Stimulated activated CD4-positive, alpha-beta T cell treated with anti-CD3 and anti-CD28 coated beads, Interleukin-15, amount 100 ng/mL, for 1 hour (primary cell): ENCODE results near the gene ETDA.
A peak's percentile ranks its signal among the peaks of the same experiment; 100 is the strongest.
"Not testable (repeated sequence)": the region's sequence is repeated elsewhere in the genome, so short reads cannot be mapped to it uniquely, and the experiment has no call there.

Experiments
- DNase-seq, 2 donors: peaks; one replicate each; pipeline ENCODE4 v3.0.0-alpha.2; 2020; ENCODE audit warnings: low read depth in 1 of 2, low spot score in 1 of 2

ETDA gene

DNA sequence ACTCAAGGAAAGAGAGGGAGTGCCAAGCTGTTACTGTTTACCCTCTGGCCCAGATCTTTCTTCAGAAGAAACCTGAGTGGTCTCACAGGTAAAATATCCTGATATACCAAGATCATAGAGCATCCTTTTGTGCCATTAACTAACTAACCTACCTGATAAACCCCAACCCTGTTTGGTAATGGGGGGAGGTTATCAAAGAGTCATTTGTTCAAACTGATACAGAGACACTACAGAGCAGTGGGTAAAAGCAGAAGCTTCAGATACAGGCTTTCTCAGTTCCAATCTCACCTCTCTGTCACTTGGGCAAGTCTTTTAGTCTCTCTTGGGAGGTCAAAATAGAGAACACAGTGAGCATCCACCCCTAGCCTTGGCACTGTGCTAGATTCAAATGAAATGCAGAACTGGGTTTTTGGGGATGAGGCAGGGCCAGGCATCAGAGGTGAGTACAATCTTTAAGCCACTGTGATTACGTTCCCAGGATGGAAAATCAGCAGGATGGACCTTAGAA is at the start of gene ETDA:
TSS of gene ETDA (plus strand) at position 51 of the 508 bp plus-strand sequence. CDS start 1,216 bp downstream, outside the sequence.
- DNase-seq: not testable (repeated sequence)

DNA sequence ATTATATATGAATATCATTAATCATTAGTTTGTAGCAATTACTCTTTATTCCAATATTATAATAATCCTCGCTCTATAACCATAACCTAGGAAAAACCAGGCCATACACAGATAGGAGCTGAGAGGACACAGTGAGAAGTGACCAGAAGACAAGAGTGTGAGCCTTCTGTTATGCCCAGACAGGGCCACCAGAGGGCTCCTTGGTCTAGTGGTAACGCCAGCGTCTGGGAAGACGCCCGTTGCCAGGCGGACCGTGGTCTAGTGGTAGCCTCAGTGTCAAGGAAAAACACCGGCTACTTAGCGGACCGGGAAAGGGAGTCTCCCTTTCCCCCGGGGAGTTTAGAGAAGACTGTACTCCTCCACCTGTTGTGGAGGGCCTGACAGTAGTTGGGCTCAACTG is 45.4 kb upstream of the ETDA start:
- not testable (repeated sequence) for DNase-seq

DNA sequence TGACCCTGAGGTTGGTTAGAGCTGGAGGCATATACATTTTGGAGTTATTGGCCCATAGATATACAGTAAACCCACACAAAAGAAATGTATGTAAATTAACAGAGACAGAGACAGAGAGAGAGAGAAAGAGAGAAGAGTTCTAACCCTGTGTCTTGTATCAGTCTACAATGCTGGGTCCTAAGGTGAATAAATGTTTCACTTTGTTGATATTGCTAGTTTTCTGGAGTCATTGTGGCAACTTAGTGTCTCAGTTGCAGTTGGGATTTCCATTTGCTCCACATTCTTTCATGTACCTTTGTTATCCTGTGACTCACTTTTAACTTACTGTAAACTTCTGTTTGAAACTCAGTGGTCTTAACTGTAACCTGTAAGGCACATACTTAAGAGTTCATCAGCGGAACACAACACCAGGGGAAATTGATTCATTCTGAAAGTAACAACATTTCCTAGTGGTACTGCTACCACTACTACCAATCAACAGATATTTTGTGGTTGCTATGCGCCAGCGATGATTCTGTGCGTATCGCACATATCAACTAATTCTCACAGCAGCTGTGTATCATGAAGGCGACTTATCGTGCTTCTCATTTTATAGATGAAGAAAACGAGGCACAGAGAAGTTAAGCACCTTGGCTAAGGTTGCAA is 38.5 kb upstream of the ETDA start:
- no peak for DNase-seq

DNA sequence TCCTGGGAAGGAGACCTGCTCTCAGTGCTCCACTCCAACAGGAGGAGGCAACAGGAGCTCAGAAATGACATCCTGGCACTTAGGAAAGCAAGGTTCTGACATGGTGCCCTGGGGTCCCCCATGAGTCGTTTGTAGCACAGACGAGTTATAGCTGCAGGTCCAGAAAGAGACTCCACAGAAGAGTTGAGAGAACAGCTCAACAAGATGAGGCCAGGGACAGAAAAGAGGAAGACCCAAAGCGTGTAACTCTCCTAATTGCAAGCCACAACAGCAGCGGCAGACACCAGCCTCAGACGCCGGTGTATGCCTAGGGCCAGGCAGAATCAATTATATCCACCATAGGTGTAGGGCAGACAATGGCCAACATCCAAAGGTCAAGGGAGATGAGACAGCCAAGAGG is 5.9 kb upstream of the ETDA start:
- DNase-seq: not testable (repeated sequence)

DNA sequence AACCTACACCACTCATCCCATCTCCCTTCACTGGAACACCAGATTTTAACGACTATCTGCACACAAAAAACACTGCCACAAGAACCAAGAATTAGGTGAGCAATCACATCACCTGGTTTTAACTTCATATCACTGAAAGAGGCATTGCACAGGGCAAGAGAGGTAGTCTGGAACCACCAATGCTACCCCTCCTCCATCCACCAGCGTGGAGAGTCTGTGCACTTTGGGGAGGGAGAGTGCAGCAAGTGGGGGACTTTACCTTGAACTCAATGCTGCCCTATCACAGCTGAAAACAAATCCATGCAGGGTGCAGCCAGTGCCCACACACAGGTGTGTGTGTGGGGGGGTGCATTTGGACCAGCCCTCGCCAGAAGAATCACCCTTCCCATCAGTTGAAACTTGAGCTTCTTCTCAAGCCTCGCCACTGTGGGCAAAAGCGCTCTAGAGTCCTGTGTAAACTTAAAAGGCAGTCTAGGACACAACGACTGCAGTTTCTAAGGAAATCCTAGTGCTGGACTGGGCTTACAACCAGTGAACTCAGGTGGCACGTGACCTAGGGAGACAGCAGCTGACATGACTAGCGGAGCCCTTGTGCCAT is 4.3 kb downstream of the ETDA start:
- DNase-seq: not testable (repeated sequence)

DNA sequence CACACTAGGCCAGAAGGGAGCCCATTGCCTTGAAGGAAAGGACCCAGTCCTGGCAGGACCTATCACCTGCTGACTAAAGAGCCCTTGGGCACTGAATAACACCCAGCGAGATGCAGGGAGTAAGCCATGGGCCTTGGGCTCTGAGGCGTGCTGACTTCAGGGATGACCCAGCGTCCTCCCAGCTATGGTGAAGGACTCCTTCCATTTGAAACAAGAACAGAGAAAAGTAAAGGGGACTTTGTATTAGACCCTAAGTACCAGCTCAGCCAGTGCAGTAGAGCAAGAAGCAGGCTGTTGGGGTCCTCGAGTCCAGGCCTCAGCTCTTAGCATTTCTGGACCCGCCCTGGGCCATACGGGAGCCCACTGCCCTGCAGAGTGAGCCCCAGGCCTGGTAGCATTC is 5.1 kb downstream of the ETDA start:
- no peak for DNase-seq

DNA sequence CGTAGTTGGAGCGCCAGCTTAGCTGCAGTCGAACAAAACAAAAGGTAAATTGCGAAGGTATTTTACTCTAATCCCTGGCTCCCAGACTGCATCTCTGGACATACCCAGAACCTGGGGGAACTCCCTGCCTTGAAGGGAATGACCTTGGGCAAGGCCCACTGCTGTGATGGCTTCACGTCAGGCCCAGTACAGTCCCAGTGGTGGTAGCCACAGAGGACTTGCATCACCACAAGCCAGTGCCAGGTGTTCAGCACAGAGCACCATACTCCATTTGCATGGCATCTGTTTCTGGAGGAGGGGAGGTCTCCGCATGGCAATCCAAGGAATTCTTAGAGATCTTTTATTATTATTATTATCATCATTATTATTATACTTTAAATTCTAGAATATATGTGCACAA is 5.6 kb downstream of the ETDA start:
- no peak for DNase-seq

DNA sequence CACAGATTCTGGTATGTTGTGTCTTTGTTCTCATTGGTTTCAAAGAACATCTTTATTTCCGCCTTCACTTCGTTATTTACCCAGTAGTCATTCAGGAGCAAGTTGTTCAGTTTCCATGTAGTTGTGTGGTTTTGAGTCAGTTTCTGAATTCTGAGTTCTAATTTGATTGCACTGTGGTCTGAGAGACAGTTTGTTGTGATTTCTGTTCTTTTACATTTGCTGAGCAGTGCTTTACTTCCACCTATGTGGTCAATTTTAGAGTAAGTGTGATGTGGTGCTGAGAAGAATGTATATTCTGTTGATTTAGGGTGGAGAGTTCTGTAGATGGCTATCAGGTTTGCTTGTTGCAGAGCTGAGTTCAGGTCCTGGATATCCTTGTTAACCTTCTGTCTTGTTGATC is 9.1 kb downstream of the ETDA start:
- not testable (repeated sequence) for DNase-seq

DNA sequence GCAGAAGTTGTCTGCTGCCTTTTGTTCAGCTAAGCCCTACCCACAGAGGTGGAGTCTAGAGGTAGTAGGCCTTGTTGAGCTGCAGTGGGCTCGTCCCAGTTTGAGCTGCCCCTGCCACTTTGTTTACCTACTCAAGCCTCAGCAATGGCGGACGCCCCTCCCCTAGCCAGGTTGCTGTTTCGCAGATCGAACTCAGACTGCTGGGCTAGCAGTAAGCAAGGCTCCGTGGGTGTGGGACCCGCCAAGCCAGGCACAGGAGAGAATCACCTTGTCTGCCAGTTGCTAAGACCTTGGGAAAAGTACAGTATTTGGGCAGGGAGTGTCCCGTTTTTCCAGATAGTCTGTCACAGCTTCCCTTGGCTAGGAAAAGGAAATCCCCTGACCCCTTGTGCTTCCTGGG is 11.5 kb downstream of the ETDA start:
- DNase-seq: not testable (repeated sequence)

DNA sequence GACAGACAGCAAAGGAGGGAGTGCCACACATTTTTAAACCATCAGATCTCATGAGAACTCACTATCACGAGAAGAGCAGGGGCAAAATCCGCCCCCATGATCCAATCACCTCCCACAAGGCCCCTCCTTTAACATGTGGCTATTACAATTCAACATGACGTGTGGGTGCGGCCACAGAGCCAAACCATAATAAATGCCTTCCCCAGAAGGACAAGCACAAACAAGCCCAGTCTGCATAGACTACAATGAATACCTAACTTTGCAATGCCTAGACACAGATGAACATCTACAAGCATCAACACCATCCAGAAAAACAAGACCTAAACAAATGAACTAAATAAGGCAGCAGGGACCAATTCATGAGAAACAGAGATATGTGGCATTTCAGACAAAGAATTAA is 12.3 kb downstream of the ETDA start:
- no peak for DNase-seq

DNA sequence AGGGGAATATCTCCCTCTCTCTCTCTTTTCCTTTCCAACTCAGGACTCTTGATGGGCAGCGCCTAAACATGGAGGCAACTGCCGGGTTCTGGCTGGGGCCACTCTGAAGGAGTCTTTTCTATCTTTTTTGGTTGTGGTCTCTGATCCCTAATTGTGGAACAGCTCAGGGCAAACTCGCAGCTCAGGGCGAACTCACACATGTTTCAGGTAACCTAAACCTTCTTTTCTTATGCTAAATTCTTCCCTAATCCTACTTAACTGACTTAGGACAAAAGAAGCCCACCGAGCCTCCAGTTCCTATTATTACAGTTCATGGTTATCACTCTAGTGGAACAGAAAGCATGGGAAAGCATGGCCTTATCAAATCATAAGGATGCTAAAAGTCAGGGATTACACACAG is 21.3 kb downstream of the ETDA start:
- no peak for DNase-seq

DNA sequence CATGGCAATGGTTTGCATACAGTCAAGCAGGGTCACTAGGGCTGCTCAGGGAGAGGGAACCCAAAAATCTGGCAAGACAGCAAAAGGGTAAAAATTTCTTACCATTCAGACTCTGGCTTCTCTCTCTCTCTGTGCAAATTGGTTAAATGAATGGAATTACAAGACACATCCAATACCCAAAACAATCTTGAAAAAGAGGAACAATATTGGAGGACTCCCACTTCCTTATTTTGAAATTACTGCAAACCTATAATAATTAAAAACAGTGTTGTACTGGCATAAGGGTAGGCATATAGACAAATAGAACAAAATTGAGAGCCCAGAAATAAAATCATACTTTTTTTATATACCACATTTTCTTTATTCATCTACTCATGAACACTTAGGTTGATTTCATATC is 24.1 kb downstream of the ETDA start:
- no peak for DNase-seq

DNA sequence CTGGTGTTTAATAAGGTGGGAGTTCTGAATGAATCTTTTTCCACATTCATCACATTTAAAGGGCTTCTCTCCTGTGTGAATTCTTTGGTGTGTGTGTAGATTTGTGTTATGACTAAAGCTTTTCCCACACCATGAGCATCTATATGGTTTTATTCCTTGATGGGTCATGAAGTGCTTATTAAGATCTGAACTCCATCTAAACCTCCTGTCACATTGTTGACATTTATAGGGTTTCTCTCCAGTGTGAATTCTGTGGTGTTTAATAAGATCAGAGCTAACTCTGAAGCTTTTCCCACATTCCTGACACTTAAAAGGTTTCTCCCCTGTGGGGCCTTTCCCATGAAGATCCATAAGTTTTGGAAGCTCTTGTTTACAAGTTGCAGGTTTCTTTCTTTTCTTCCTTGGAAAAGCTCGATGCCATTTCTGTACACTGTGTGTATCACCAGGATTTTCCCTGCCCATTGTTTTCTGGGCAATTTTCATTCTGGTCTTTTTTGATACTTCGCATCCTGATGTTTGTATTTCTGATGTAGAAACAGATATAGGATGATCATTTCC is 35.5 kb downstream of the ETDA start:
- DNase-seq: no peak

DNA sequence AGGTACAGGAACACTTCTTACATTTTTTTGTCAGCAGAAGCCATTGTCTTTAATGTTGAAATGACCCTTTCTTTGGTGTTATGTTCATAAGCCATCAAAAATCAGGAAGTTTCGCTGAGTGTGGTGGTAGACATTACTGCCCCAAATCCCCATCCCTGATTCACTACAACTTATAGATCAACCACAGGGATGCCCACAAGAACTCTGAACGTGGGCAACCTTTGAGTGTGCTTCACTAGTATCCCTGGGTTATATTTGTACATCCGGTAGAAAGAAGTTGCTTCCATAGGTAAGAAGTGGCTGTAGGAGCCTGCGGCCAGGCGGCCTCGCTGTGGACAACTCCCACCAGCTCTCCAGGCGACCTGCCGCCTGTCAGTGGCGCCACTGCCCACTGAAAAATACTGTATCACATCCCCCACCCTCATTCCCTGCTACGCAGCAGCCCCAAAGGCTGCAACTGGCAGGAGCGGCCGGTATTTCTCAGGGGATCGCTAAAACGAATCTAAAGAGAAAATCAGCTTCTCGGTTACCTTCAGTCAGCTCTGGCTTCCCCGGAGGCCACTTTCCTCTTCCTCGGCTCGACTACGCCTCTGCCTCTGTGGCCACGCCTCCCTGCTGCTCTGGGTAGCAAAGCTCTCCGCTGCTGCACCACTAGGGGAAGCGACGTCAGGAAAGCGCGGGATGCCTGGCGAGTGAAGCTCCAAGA is 43.5 kb downstream of the ETDA start:
- peak; percentile 13 to 40 for DNase-seq

DNA sequence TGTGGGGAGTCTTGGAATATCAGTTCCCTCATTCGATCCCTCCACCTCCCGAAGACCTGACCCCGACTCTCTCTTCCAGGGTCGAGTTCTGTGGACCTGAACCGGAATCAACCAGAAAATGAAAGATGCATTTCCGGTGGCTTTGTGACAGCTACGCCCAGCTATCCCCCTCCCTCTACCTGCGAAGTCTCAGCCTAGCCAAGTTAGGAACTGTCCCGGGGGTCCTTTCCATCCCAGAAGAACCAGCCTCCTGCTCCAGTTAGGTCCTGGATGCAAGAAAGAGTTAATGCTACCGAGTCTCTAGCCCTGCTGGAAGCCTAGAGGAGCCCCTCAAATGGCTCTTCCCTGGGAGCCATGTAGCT is 44.1 kb downstream of the ETDA start:
- no peak for DNase-seq

DNA sequence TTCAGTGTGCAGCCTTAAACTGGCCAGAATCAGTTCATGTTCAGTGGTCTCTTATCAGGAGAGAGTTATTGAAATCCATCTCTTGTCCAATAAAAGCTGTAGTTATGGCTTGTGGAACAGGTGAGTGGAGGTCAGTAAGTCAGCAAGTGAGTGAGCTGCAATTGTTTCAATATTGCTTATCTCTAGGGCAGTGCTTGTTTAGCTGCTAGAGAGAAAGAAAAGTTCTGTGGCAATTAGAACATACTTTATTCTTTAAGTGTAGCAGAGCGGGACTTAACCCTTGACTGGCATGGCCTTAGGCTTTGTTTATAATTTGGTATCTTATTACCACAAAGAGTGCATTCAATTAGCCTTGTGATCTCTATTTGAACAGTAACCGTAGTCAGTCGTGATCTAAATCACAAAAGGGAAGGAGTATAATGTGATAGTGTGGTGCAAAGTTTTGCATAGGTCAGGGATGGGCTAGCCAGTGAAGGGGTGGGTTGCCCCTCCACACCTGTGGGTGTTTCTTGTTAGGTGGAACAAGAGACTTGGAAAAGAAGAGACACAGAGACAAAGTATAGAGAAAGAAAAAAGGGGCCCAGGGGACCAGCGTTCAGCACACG is 50.5 kb downstream of the ETDA start:
- DNase-seq: no peak
